ENCODE data around the gene MYOM3.
A peak's percentile ranks its signal among the peaks of the same experiment; 100 is the strongest.

Gene MYOM3

GRCh38 chr1:24157918-24158481 is 46.1 kb upstream of the MYOM3 start:
- Histone ChIP-seq H3K27me3 (ENCODE audit: insufficient read depth, low read length) (no peaks in the 10 kb centered on the region), H3K36me3 (ENCODE audit: insufficient read depth, low read length) (peaks cover 77% of the 10 kb centered on the region), H3F3A (ENCODE audit: insufficient read depth, low read length) (no peaks in the 10 kb centered on the region), H3K4me2 (ENCODE audit: low read length) (no peak overlapping the region), H4K20me1 (ENCODE audit: insufficient read depth, low read length) (no peaks in the 10 kb centered on the region), H3K4me1 (ENCODE audit: insufficient read depth, low read length, severe bottlenecking) (peaks cover 26% of the 10 kb centered on the region), H3K4me3 (ENCODE audit: low read depth, low read length, poor library complexity, severe bottlenecking) (no peak overlapping the region), H2AFZ (ENCODE audit: low read length) (no peak overlapping the region), H3K9ac (ENCODE audit: low read length) (no peak overlapping the region), H3K79me2 (ENCODE audit: insufficient read depth, low read length) (no peaks in the 10 kb centered on the region), H3K9me3 (ENCODE audit: low read length) (no peaks in the 10 kb centered on the region), H3K9me2 (ENCODE audit: low read depth, low read length) (no peaks in the 10 kb centered on the region), H3K27ac (ENCODE audit: low read depth, low read length, poor library complexity, severe bottlenecking) (peak overlapping the region; percentile 3)
- TF ChIP-seq EZH2 (IDR thresholded peaks at IDR 0.05; ENCODE audit: borderline replicate concordance, low read length), result no peak
- TF ChIP-seq, protein P1, sequence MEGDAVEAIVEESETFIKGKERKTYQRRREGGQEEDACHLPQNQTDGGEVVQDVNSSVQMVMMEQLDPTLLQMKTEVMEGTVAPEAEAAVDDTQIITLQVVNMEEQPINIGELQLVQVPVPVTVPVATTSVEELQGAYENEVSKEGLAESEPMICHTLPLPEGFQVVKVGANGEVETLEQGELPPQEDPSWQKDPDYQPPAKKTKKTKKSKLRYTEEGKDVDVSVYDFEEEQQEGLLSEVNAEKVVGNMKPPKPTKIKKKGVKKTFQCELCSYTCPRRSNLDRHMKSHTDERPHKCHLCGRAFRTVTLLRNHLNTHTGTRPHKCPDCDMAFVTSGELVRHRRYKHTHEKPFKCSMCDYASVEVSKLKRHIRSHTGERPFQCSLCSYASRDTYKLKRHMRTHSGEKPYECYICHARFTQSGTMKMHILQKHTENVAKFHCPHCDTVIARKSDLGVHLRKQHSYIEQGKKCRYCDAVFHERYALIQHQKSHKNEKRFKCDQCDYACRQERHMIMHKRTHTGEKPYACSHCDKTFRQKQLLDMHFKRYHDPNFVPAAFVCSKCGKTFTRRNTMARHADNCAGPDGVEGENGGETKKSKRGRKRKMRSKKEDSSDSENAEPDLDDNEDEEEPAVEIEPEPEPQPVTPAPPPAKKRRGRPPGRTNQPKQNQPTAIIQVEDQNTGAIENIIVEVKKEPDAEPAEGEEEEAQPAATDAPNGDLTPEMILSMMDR (IDR thresholded peaks at IDR 0.05; ENCODE audit: low read length), result no peak

DNA sequence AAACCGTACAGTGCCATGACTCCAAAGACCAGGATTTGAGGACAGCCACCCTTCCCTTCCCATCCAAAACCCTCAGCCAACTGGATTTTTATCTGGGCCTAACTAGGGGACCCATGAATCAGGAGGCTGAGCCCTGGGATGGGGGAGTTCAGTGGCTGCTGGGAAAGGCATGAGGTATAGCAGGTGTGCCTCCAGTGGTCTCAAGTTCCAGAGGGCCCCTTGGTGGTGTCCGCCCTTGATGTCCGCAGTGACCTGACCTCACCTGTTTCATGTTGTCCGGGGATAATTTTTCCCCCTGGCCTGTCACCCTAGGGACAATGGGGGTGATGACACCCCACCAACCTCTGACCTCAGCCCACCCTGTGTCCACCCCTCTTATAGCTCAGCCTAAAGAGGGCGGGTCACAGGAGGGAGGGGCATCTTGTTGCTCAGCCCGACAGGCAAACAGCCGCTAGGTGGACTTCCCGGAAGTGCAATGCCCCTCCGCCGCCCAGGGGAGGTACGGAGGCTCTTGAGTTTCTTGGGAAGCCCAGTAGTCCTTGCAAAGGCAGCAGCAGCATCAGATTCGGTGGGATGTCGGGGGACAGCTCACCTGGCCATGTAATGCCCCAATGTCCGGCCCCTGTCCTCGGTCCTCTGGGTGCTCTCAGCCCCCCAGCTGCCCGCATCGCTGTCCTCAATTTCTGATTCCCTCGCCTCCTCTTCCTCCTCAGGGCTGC is 44.8 kb upstream of the MYOM3 start:
- no peak for TF ChIP-seq EZH2 (IDR thresholded peaks at IDR 0.05; ENCODE audit: borderline replicate concordance, low read length)
- TF ChIP-seq, protein P1 (IDR thresholded peaks at IDR 0.05; ENCODE audit: low read length), result no peak
- H3K9me2 ChIP-seq (ENCODE audit: low read depth, low read length), result no peaks in the 10 kb centered on the region

GRCh38 chr1:24155011-24155782 is 43.3 kb upstream of the MYOM3 start:
- peaks cover 42% of the 10 kb centered on the region for H3K4me1 ChIP-seq (ENCODE audit: insufficient read depth, low read length, severe bottlenecking)
- peak overlapping the region; percentile 20 for H3K4me3 ChIP-seq (ENCODE audit: low read depth, low read length, poor library complexity, severe bottlenecking)
- H4K20me1 ChIP-seq (ENCODE audit: insufficient read depth, low read length), result no peaks in the 10 kb centered on the region
- peaks cover 54% of the 10 kb centered on the region for H3K36me3 ChIP-seq (ENCODE audit: insufficient read depth, low read length)
- TF ChIP-seq, protein P1 (IDR thresholded peaks at IDR 0.05; ENCODE audit: low read length), result peak; percentile 65
- no peak for TF ChIP-seq EZH2 (IDR thresholded peaks at IDR 0.05; ENCODE audit: borderline replicate concordance, low read length)
- no peaks in the 10 kb centered on the region for H3K79me2 ChIP-seq (ENCODE audit: insufficient read depth, low read length)
- peak overlapping the region; percentile 97 for H3K27ac ChIP-seq (ENCODE audit: low read depth, low read length, poor library complexity, severe bottlenecking)
- H3K9me2 ChIP-seq (ENCODE audit: low read depth, low read length), result no peaks in the 10 kb centered on the region
- H3K9ac ChIP-seq (ENCODE audit: low read length), result peak overlapping the region; percentile 37; the same call in 1 of the 2 replicates
- no peak overlapping the region for H2AFZ ChIP-seq (ENCODE audit: low read length)
- peak overlapping the region; percentile 52 for H3K4me2 ChIP-seq (ENCODE audit: low read length)
- no peaks in the 10 kb centered on the region for H3K9me3 ChIP-seq (ENCODE audit: low read length)
- peaks cover 3% of the 10 kb centered on the region; the same call in 1 of the 2 replicates for H3F3A ChIP-seq (ENCODE audit: insufficient read depth, low read length)
- no peaks in the 10 kb centered on the region for H3K27me3 ChIP-seq (ENCODE audit: insufficient read depth, low read length)

More for the DNA sequence above, 44.8 kb upstream of the MYOM3 start:
- no peaks in the 10 kb centered on the region for H3K27me3 ChIP-seq (ENCODE audit: insufficient read depth, low read length)
- no peaks in the 10 kb centered on the region for H3K9me3 ChIP-seq (ENCODE audit: low read length)
- no peak overlapping the region for H3K4me2 ChIP-seq (ENCODE audit: low read length)
- peaks cover 68% of the 10 kb centered on the region for H3K36me3 ChIP-seq (ENCODE audit: insufficient read depth, low read length)
- H4K20me1 ChIP-seq (ENCODE audit: insufficient read depth, low read length), result no peaks in the 10 kb centered on the region
- no peak overlapping the region for H3K27ac ChIP-seq (ENCODE audit: low read depth, low read length, poor library complexity, severe bottlenecking)
- no peak overlapping the region for H3K9ac ChIP-seq (ENCODE audit: low read length)
- H2AFZ ChIP-seq (ENCODE audit: low read length), result no peak overlapping the region
- no peaks in the 10 kb centered on the region for H3F3A ChIP-seq (ENCODE audit: insufficient read depth, low read length)
- H3K4me3 ChIP-seq (ENCODE audit: low read depth, low read length, poor library complexity, severe bottlenecking), result no peak overlapping the region
- H3K79me2 ChIP-seq (ENCODE audit: insufficient read depth, low read length), result no peaks in the 10 kb centered on the region
- peaks cover 34% of the 10 kb centered on the region for H3K4me1 ChIP-seq (ENCODE audit: insufficient read depth, low read length, severe bottlenecking)

Measured in OCI-LY1 (cell line).